IPS-18a (cell line): ENCODE measurements around the gene ATF4.

Experiments used
- H3K27ac ChIP-seq: one replicate; pipeline ENCODE4 v1.5.1; 2013; ENCODE audit warnings: low read length
- H3K27me3 ChIP-seq: one replicate; pipeline ENCODE4 v1.6.1; 2013; ENCODE audit warnings: mild to moderate bottlenecking, low read length; ENCODE audit not compliant: control insufficient read depth, insufficient read depth
- H3K36me3 ChIP-seq: one replicate; pipeline ENCODE4 v1.6.1; 2013; ENCODE audit warnings: low read depth, low read length; ENCODE audit not compliant: control insufficient read depth
- H3K4me1 ChIP-seq: one replicate; pipeline ENCODE4 v1.6.1; 2013; ENCODE audit warnings: low read depth, low read length; ENCODE audit not compliant: control insufficient read depth
- H3K4me3 ChIP-seq: one replicate; pipeline ENCODE4 v1.5.1; 2013; ENCODE audit warnings: low read length
- H3K9ac ChIP-seq: one replicate; pipeline ENCODE4 v1.6.1; 2013; ENCODE audit warnings: mild to moderate bottlenecking, low read length, moderate library complexity
- H3K9me3 ChIP-seq: one replicate; pipeline ENCODE4 v1.6.1; 2013; ENCODE audit warnings: low read depth, low read length; ENCODE audit not compliant: control insufficient read depth

Gene ATF4

DNA sequence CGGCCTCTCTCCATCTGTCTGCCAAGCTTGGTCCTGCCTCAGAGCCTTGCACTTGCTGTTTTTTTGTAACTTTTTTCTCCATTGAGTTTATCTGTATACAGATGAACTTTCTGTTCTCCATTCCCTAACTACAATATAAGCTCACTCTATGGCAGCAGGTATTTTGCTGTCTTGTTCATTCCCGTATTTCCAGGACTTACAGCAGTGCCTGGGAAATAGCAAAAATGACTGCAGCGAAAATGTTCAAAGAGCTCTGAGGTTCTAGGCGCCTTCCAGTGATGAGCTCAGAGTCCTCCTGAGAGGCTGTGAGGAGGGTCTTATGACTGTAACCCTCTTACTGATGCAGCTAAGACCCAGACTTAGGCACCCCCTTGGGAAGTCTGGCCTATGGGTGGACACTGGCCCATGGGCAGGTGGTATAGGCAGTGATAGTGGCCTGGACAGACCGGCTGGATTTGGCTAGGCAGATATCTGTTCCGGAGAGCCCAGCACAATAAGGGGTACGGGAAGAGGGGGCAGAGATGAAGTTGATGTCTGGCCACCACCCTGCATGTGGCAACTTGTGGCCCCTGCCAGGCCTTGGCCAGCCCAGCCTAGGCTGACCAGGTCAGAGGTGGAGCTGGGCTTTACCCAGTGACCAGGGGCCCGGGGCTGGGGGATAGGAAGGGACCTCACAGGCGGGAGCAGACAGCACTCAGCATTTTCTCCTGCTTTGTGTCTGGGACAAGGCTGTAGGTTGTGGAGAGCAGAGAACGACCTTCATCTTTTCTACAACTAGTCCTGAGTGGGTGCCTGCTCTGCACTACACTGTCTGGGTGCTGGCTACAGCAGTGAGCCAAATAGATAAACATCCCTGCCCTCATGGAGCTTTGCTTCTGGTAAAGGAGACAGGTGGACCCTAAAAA lies 4.6 kb downstream of the ATF4 start:
- H3K9me3 ChIP-seq, result no peaks in the 10 kb centered on the region
- peaks cover 48% of the 10 kb centered on the region for H3K36me3 ChIP-seq
- no peak overlapping the region for H3K9ac ChIP-seq
- H3K4me3 ChIP-seq, result no peak overlapping the region
- no peak overlapping the region for H3K27ac ChIP-seq
- peaks cover 6% of the 10 kb centered on the region for H3K4me1 ChIP-seq
- no peaks in the 10 kb centered on the region for H3K27me3 ChIP-seq

DNA sequence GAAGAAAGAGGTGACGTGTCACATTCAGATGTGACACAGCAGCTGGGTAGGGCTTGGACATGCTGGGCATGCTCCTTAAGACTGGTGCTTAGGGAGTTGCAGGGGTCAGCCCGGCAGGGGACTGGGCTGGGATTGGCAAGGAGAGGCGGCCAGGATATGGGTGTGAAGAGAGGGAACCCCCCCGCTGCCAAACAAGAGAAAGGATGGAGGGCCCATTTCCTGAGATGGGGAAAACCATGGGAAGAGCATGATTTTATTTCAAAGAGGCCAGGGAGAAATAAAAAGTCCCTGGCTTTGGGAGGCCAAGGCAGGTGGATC lies 5.3 kb downstream of the ATF4 start:
- Histone ChIP-seq H3K36me3 (peaks cover 48% of the 10 kb centered on the region), H3K4me1 (peaks cover 6% of the 10 kb centered on the region), H3K9me3 (no peaks in the 10 kb centered on the region), H3K27ac (no peak overlapping the region), H3K4me3 (no peak overlapping the region), H3K27me3 (no peaks in the 10 kb centered on the region), H3K9ac (no peak overlapping the region)

DNA sequence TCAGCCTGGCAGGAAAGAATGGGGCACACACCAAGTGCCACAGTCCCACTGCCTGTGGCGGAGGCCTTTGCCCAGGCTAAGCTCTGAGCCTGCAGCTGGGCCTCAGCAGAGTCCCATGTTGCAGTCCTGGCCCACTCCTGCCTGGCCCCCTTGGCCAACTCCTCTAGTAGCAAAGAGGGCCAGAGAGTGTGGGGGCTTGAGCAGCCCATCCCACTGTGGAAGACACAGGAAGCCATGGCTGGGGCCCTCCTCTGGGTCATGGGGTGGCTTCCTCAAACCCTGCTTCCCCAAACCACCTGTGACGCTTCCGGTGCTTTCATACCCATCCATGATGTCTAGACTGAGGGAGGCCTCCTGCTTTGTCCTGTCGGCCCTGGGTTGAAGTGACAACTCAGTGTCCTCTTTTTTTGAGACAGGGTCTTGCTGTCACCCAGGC lies 6.4 kb downstream of the ATF4 start:
- Histone ChIP-seq H3K27me3 (no peaks in the 10 kb centered on the region), H3K27ac (no peak overlapping the region), H3K4me3 (no peak overlapping the region), H3K9me3 (no peaks in the 10 kb centered on the region), H3K9ac (no peak overlapping the region), H3K36me3 (peaks cover 40% of the 10 kb centered on the region), H3K4me1 (peaks cover 11% of the 10 kb centered on the region)

DNA sequence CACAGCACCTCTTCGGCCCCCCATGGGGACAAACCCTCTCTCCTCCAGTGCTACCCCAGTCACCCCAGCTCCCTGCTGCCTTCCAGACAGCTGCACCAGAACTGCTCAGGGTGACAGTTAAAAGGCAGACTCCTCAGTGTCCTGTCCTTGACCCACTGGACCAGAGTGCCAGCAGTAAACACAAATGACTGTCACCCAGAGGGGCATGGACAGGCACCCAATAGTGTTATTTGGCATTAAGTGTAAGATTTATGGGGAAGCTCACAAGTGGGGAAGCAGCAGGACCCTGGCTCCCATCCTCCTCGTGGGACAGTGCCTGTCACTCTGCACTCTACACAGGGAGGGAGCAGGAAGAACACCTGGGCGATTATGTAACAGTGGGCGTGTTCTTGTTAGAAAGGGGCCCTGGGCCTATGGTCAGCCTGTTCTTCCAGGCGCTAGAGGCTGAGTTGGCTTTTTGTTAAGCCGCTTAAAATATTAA lies 7.2 kb downstream of the ATF4 start:
- no peak overlapping the region for H3K27ac ChIP-seq
- no peak overlapping the region for H3K9ac ChIP-seq
- H3K4me1 ChIP-seq, result peaks cover 11% of the 10 kb centered on the region
- no peak overlapping the region for H3K4me3 ChIP-seq
- H3K27me3 ChIP-seq, result no peaks in the 10 kb centered on the region
- no peaks in the 10 kb centered on the region for H3K9me3 ChIP-seq
- peaks cover 33% of the 10 kb centered on the region for H3K36me3 ChIP-seq

DNA sequence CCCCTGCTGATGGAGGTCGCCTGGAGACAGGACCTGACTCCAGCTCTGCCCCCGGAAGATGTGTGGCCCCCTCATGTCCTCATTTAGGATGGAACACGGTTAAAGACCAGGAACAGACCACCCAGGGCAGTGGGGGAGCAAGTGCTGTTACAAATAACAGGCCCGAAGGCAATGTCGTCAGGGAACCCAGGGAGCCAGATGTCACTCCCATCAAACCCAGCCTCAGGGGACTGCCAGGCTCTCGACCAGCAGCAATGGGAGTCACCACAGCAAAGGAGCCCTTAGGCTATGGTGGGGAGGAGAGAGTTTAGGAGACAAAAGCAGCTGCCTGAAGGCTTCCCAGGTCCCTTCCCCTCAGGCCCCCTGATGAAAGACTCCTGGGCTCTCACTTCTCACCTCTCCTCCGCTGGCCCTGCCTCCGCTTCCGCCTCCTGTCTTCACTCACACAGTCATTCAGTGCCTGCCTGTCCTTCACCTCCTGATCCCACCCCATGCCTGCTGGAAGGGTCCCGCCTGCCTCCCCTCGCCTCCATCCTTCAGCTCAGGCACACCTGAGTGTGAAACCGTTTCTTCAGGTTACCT lies 7.8 kb downstream of the ATF4 start:
- no peak overlapping the region for H3K9ac ChIP-seq
- no peak overlapping the region for H3K27ac ChIP-seq
- peaks cover 11% of the 10 kb centered on the region for H3K4me1 ChIP-seq

DNA sequence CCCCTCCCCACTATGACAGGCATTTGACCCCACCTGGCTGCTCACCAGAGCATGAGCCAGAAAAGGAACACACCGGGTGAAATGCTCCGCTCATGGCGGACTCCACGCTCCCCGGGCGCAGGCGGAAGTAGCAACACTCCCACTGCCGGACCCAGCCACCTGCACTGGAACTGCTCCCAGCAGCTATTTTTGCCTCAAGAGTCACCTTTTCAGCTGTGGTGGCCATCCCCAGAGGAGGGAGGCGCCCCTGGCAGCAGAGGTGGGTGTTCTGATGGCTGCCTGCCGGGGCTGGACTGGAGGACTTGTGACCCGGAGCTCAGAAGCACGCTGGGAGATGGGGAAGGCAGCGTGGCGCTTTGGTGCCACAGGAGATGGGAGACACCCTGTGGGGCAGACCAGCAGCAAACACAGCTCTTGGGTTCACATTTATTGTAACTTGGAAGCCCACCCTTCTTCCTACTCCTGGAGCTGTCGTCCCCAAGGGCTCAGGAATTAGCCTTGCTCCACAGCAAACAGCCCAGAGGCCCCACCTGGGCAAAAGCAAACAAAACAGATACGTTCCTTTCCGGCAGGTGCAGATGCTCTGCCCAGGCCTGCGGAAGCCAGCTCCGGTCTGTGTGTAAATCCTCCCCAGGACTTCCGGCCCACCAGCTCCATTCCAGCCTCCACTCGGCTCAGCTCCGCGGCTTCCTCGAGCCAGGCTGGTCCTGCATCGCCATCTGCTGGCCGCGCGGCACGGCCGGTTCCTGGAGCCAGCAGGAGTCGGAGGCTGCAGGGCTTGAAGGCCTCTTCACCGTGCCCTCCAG lies 8.5 kb downstream of the ATF4 start:
- no peaks in the 10 kb centered on the region for H3K9me3 ChIP-seq
- H3K4me3 ChIP-seq, result no peak overlapping the region
- no peak overlapping the region for H3K27ac ChIP-seq
- peaks cover 23% of the 10 kb centered on the region for H3K36me3 ChIP-seq
- H3K4me1 ChIP-seq, result peaks cover 11% of the 10 kb centered on the region
- H3K27me3 ChIP-seq, result no peaks in the 10 kb centered on the region
- no peak overlapping the region for H3K9ac ChIP-seq

More for the DNA sequence above, 7.8 kb downstream of the ATF4 start:
- Histone ChIP-seq H3K9me3 (no peaks in the 10 kb centered on the region), H3K27me3 (no peaks in the 10 kb centered on the region), H3K36me3 (peaks cover 26% of the 10 kb centered on the region), H3K4me3 (no peak overlapping the region)

DNA sequence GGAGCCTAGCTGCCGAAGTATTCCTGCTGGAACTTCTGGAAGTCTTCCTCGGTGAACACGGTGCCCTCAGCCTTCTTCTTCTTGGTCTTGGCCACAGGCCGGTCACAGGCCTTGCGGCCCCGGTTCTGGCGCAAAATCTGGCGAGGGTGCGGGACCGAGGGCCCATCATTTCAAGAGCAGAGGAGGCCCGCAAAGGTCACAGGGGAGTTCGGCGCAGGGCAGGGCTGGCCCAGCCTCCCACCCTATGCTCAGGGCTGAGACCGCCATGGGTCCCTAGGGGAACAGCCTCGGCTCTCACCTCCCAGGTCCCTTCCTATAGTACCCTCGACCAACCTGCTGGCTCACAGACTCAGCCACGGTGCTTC lies 9.1 kb downstream of the ATF4 start:
- Histone ChIP-seq H3K36me3 (peaks cover 18% of the 10 kb centered on the region), H3K4me3 (no peak overlapping the region), H3K9me3 (no peaks in the 10 kb centered on the region), H3K9ac (no peak overlapping the region), H3K4me1 (peaks cover 16% of the 10 kb centered on the region), H3K27me3 (no peaks in the 10 kb centered on the region), H3K27ac (no peak overlapping the region)

DNA sequence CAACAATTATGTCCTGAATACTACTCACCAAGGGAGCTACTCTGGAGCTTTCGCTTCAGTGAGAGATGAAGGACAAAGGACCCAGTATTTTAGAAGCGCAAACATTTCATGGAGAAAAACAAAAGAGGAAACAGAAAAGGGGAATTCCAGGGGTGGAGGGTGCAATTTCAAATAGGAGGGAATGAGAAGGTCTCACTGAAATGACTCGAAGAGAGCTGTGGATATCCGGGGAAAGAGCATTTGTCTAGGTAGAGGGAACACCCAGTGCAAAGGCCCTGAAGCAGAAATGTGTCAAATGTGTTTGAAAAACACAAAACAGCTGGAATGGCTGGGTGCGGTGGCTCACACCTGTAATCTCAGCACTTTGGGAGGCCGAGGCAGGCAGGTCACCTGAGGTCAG lies 9.8 kb downstream of the ATF4 start:
- Histone ChIP-seq H3K36me3 (peaks cover 12% of the 10 kb centered on the region), H3K9me3 (no peaks in the 10 kb centered on the region), H3K9ac (no peak overlapping the region), H3K27ac (no peak overlapping the region), H3K4me3 (no peak overlapping the region), H3K4me1 (peaks cover 20% of the 10 kb centered on the region), H3K27me3 (no peaks in the 10 kb centered on the region)

DNA sequence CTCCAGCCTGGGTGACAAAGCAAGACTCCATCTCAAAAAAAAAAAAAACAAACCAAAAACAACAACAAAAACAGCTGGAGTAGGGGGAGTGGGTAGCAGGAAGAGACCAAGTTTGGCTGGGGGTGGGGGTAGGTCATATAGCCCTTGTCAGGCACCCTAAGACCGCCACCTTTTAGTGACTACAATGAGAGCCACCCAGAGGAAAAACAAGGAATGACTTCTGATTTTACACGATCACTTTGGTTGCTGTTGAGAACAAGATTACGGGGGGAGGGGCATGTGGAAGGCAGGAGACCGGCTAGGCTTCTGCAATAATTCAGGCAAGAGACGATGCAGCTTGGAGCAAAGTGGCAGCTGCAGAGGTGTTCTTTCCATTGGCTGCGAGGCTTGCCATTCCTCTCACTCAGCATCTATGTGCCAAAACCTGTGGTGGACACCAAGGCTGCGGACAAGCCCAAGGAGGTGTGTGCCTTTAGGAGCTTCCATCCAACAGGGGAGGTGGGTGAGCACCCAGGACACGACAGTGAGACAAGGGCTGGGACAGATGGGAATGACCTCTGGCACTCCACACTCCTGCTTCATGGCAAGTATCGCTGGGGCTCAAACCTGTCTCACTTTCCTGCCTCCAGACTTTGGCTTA lies 10.4 kb downstream of the ATF4 start:
- H3K36me3 ChIP-seq, result peaks cover 12% of the 10 kb centered on the region
- H3K9me3 ChIP-seq, result no peaks in the 10 kb centered on the region
- no peak overlapping the region for H3K9ac ChIP-seq

DNA sequence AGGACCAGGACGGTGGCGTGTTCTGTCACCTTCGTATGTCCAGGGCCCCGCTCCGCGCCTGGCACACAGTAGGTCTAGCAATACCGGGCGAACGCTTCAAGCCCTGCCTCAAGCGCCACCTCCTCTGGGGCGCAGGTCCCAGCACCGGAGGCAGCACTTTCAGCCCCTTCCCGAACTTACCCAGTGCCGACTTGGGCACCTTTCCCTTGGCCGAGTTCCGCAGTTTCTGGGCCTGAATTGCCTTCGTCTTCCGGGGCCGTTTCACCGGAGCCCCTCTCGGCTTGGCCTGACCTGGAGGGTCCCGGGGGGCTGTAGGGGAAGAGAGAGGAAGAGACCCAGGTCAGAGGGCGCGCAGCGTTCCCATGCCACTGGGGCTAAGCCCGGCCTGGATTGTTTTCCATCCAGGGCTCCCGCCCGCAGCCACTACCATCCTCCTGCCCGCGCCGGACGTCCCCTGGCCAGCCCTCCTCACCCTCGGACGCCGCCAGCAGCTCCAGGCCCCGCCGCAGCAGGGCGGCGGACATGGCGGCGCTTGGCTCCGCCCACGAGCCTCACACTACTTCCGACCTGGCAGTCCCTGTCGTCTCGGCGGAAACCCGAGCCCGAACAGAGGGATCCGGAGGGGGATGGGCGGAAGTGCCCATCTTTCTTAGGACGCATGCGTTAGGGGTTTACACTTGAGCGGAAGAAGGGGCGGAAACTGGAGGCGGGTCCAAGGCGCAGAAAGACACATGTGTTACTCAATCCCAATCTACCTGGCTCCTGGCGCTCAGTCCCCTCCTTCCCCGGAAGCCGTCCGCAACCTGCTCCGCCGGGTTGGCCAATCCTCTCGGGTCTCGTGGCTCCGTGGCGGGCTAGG lies 12.1 kb downstream of the ATF4 start, which contains the start of gene RPS19BP1:
Gene RPS19BP1, minus strand, starts transcription at position 534 of the 859 bp plus-strand sequence. Its CDS starts 10 bp downstream, at position 524.
- Histone ChIP-seq H3K9ac (peak within 1 kb of the TSS; percentile 86), H3K27ac (peak within 1 kb of the TSS; percentile 39), H3K9me3 (no peaks in the 10 kb centered on the region), H3K36me3 (peaks cover 12% of the 10 kb centered on the region), H3K27me3 (no peaks in the 10 kb centered on the region), H3K4me1 (peaks cover 28% of the 10 kb centered on the region), H3K4me3 (peak within 1 kb of the TSS; percentile 93)

More for the DNA sequence above, 10.4 kb downstream of the ATF4 start:
- Histone ChIP-seq H3K27me3 (no peaks in the 10 kb centered on the region), H3K4me3 (peak overlapping the region; percentile 4), H3K27ac (no peak overlapping the region), H3K4me1 (peaks cover 27% of the 10 kb centered on the region)
